ENCODE data around the gene GPR61.

Gene GPR61

DNA sequence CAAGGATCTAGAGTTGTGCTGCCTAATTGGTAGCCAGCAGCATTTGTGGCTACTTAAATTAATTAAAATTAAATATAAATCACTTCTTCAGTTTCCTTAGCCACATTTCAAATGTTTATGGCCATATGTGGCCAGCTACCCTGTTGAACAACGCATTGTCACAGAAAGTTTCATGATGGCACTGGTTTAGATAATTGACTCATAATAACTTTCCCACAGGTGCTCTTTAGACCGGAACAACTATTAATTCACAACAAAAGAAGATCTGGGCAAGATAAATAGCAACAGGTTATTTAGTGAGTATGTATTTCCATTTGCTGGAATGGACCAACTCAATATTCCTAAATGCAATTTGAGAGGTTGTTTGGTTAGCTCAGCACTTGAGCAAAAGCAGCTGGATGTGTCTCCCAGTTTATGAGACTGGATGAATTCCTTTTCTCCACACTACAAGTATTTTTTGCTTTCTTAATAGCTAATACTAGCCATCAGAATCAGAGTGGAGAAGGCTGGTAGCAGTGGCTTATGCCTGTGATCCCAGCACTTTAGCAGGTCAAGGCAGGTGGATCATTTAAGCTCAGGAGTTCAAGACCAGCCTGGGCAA is 26.5 kb upstream of the GPR61 start:
- no peak overlapping the region for H3K4me3 ChIP-seq (ENCODE audit: low read depth, low read length)
- CTCF ChIA-PET = interaction anchor here (24.0 to 43.1 kb wide), 2 partner anchors 19 to 21 kb away, joined by 657 to 2790 read pairs; partner anchors contain the start of genes ATXN7L2, CYB561D1 and GPR61
- POLR2A ChIA-PET = no interaction called here
- TF ChIP-seq, protein P1, sequence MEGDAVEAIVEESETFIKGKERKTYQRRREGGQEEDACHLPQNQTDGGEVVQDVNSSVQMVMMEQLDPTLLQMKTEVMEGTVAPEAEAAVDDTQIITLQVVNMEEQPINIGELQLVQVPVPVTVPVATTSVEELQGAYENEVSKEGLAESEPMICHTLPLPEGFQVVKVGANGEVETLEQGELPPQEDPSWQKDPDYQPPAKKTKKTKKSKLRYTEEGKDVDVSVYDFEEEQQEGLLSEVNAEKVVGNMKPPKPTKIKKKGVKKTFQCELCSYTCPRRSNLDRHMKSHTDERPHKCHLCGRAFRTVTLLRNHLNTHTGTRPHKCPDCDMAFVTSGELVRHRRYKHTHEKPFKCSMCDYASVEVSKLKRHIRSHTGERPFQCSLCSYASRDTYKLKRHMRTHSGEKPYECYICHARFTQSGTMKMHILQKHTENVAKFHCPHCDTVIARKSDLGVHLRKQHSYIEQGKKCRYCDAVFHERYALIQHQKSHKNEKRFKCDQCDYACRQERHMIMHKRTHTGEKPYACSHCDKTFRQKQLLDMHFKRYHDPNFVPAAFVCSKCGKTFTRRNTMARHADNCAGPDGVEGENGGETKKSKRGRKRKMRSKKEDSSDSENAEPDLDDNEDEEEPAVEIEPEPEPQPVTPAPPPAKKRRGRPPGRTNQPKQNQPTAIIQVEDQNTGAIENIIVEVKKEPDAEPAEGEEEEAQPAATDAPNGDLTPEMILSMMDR (IDR thresholded peaks at IDR 0.05; ENCODE audit: insufficient read depth, low read length, missing control alignments) = no peak
- DNase-seq (ENCODE audit: low read depth, low spot score) = no peak

DNA sequence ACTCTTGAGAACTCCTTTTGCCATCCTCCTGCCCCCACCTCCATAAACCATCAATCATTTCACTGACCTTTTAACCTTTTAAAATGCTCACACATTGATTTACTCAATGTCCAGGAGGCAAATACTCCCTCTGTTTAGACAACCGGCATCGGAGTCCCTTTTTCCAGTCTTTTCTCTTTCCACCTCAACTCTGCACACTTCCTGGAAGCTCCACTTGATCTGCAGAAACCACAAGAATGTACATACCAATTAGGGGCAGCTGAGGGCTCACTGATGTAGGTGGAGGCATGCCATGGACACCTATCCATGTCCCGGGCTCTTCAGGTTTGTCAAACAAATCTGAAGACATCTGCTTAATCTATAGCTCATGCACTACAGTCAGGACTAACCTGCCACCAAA is 24.8 kb upstream of the GPR61 start:
- ChIA-PET POLR2A (no interaction called here), CTCF (interaction anchor here (0.7 to 43.1 kb wide), 3 partner anchors 19 to 258 kb away, joined by 3 to 2790 read pairs (median 657); partner anchors contain the start of genes ATXN7L2, CYB561D1 and GPR61)
- TF ChIP-seq, protein P1 (IDR thresholded peaks at IDR 0.05; ENCODE audit: insufficient read depth, low read length, missing control alignments) = no peak
- no peak overlapping the region for H3K4me3 ChIP-seq (ENCODE audit: low read depth, low read length)
- DNase-seq (ENCODE audit: low read depth, low spot score) = no peak

DNA sequence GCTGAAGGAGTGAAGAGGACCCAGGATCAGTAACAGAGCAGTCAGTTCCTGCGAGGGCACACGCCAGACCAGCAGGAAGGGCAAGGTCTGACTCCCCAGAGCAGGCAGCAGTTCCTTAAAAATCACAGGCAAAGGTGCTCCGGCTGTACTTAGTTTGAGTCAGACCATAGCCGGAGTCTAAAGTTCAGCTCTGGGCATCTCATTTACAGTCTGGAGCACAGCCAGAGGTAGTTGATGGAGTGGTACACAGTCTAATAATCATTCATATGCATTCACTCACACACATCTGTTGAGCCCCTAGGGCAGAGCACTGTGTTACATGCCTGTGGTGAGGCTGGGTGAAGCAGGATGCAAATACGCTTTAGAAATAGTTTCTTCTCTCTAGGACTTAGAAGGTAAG is 22.8 kb upstream of the GPR61 start:
- DNase-seq (ENCODE audit: low read depth, low spot score) = peak; percentile 54
- ChIA-PET CTCF (interaction anchor here (0.7 to 43.1 kb wide), 4 partner anchors 17 to 117 kb away, joined by 3 to 2790 read pairs (median 330); partner anchors contain the start of genes ATXN7L2, CYB561D1, GNAI3 and GPR61), POLR2A (interaction anchor here (1.0 kb wide), 1 partner anchor 13 kb away, joined by 4 read pairs; no protein-coding TSS in a partner anchor)
- TF ChIP-seq, protein P1 (IDR thresholded peaks at IDR 0.05; ENCODE audit: insufficient read depth, low read length, missing control alignments) = no peak
- H3K4me3 ChIP-seq (ENCODE audit: low read depth, low read length) = no peak overlapping the region

DNA sequence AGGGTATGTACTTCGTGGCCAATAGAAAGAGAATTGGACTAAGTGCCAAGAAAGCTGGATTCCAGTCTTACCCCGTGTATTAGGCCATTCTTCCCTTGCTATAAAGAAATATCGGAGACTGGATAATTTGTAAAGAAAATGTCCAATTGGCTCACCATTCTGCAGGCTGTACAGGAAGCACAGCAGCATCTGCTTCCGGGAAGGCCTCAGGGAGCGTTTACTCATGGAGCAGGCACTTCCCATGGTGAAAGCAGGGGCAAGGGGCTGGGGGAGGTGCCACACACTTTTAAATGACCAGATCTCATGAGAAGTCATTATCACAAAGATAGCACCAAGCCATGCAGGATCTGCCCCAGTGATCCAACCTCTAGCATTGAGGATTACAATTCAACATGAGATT is 22.3 kb upstream of the GPR61 start:
- CTCF ChIA-PET = interaction anchor here (0.7 to 43.1 kb wide), 3 partner anchors 17 to 31 kb away, joined by 3 to 2790 read pairs (median 657); partner anchors contain the start of genes ATXN7L2, CYB561D1, GNAI3 and GPR61

DNA sequence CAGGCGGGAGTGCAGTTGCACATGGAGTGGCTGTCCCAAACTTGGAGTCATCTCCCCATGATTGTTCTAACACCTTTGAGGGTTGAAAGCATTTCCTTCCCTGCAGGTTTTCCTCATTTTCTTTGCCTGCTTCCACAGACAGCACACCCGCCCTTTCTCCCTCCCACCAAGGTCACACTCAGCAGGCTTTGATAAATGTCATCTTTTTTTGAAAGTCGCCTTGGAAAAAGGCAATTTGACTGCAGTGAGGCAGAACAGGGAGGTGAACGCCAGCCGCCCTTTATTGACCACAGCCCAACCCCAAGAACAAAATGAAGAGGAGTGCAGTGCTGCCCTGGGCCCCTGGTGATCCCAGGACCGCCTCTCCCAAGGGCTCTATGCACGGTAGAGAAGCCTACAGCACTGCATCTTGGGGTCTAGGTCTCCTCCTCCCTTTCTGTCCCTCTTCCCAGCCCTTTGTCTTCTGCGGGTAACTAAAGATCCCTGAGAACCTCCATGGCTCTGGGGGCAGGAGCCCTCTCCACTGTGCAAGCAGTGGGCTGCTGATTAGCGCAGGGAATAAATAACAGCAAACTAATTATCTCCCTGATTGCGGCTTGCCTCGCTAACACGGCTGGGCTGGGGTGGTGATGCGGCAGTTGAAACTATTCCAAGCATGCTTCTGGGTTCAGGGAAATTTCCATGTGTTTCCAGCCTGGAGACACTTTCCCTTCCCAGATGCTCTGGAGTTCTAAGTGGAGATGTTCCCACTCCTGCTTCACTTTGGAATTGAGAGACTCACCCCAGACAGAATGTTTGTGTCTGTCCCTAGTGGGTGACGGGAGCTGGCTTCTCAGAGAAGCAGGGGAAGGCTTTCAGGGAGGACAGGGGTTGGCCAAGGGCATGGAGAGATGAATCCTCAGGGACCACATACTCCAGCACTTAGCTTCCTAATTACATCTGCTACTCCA is 18.4 kb upstream of the GPR61 start:
- TF ChIP-seq, protein P1 (IDR thresholded peaks at IDR 0.05; ENCODE audit: insufficient read depth, low read length, missing control alignments) = no peak
- H3K4me3 ChIP-seq (ENCODE audit: low read depth, low read length) = no peak overlapping the region
- ChIA-PET CTCF (interaction anchor here (0.8 to 43.1 kb wide), 5 partner anchors 11 to 27 kb away, joined by 3 to 2790 read pairs (median 657); partner anchors contain the start of genes AMIGO1, ATXN7L2, CYB561D1 and GPR61), POLR2A (no interaction called here)
- no peak for DNase-seq (ENCODE audit: low read depth, low spot score)

More for the DNA sequence above, 22.3 kb upstream of the GPR61 start:
- TF ChIP-seq, protein P1 (IDR thresholded peaks at IDR 0.05; ENCODE audit: insufficient read depth, low read length, missing control alignments) = no peak
- POLR2A ChIA-PET = no interaction called here
- DNase-seq (ENCODE audit: low read depth, low spot score) = no peak
- H3K4me3 ChIP-seq (ENCODE audit: low read depth, low read length) = no peak overlapping the region
